ENCODE data around the gene MIB2.
A peak's percentile ranks its signal among the peaks of the same experiment; 100 is the strongest.
"Not testable (repeated sequence)": the region's sequence is repeated elsewhere in the genome, so short reads cannot be mapped to it uniquely, and the experiment has no call there.

MIB2 gene

DNA sequence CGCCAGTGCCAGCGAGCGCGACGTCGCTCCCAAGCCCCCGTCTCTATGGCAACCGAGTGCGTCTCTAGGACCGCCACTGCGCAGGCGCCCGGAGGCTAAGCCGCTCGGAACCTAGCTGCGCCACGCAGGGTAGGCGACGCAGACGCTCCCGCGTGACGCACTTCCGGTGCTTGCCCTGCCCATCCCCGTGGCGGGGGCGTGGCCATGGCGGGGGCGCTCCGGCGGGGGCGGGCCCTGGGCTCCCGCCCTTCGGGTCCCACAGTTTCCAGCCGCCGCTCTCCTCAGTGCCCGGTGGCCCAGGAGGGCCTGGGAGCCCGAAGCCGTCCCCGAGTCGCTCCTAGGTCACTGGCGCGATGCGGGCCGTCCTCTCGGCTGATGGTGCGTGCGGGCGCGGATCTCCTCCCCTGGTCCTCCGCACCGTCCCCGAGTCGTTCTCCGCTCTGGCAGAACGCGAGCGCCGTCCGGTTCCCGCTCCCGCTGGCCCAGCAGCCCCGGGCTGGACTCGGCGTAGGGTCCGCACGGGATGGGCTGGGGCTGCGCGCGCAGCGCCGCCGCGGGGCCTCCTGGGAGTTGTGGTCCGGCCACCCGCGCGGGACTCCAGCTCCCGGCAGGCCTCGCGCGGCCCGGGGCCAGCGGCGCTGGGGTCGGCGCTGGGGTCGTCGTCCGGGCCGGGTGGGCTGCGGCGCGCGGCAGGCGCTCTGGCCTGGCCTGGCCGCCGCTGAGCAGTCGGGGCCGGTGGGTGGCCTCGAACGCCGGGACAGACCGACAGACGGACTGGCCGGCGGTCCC is at the start of gene MIB2:
TSS of gene MIB2 (plus strand) at position 245 of the 789 bp plus-strand sequence. CDS start 7,953 bp downstream, outside the sequence.
- DNase-seq, result peak; percentile 91
- in situ Hi-C loops (cut with HindIII; ENCODE audit: low pct_ligation_motif_present, low pct_unique_long_range_greater_than_20kb, low sequenced_read_pairs), result no loop called here

DNA sequence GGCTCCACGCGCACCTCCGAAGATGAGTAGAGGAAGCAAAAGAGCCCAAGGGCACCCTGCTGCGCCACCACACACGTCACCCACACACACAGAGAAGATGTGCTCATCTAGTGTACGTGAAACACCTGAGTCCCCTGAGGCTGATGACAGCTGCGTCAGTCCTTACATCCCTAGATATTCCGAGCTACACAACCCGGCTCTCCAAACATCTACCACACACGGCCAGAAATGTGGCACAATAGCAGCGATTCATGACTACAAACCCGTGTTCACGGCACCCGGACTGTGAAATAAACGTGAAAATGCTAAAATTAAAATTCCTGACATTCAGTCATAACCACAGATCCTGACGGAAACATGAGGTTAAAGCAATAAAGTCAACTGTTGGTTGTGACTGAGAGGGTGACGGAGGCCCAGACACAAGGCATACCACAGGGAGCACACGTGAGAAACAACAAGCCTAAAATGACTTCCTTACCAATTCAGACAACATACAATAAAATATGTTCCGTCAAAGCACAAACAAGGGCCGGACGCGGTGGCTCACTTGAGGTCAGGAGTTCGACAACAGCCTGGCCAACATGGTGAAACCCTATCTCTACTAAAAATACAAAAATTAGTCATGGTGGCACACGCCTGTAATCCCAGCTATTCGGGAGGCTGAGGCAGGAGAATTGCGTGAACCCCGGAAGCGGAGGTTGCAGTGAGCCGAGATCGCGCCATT is 48.0 kb upstream of the MIB2 start:
- in situ Hi-C loops (cut with HindIII; ENCODE audit: low pct_ligation_motif_present, low pct_unique_long_range_greater_than_20kb, low sequenced_read_pairs), result no loop called here
- DNase-seq, result no peak

DNA sequence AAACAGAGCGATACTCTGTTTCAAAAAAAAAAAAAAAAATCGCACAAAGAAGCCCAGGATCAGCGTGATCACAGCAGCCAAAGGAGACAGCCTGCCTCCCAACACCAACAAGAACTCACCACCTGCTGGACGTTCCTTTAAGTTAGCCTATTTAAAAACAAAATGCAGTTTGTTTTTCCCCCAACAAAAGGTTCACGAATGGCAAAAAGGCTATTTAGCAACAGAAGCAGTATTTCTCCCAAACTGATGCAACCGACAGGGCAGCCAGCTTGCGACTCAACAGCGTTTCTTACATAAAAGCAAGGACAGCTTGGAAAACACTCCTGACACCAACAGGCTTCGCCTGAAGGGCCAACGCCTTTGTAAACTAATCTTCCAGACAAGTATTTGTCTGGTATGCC is 47.4 kb upstream of the MIB2 start:
- in situ Hi-C loops (cut with HindIII; ENCODE audit: low pct_ligation_motif_present, low pct_unique_long_range_greater_than_20kb, low sequenced_read_pairs), result no loop called here
- DNase-seq, result no peak

DNA sequence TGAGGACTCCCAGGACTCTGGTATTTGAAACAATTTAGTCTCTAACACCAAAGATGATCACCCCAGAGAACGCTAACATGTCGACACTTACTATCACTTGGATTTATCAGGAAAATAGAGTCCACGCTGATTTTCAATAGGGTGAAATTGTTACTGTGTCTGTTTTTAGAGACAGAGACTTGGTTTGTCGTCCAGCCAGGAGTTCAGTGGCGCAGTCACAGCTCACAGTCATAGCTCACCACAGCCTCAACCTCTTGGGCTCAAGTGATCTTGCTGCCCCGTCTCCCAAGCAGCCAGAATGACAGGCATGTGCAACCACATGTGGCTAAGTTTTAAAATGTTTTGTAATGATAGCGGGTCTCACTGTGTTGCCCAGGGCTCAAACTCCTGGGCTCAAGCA is 46.0 kb upstream of the MIB2 start:
- in situ Hi-C loops (cut with HindIII; ENCODE audit: low pct_ligation_motif_present, low pct_unique_long_range_greater_than_20kb, low sequenced_read_pairs), result no loop called here
- no peak for DNase-seq

DNA sequence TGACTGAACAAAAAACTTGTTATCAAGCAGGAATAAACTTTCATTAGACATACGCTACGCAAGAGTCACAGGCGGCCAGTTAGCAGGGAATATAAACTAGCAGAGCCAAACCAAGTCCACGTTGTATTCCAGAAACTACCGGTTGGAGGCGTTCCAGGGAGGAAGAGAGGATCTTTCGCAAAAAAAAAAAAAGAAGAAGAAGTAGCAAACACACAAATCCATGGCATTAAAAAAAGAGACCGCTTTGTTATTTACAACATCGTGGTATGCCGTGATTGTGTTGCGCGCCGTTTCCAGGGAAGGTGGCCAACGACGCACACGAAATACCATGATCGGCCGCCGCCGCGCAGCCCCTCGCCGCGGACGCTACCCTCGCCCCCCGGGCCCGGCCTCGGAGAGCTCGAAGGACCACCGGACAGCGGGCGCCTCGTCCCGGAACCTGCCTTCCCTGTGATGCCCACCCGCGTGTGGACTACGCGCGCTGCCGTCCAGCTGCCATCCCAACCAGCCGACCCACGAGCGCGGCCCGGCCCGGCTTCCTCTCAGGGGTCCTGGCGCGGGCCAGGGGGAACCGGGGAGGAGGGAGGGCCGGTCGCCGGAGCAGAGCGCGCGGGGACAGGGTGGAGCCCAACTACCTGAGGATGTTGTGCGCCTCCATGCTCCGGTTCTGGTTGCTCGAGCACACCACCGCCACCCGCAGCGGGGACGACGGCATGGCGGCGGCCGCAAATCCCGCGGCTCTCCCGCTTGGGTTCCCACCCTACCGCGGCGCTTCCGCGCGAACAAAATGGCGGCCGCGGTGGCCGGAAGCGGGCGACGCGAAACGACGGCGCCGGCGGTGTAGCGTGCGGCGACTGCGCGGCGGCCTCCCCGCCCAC is 41.2 kb upstream of the MIB2 start:
- in situ Hi-C loops (cut with HindIII; ENCODE audit: low pct_ligation_motif_present, low pct_unique_long_range_greater_than_20kb, low sequenced_read_pairs), result no loop called here
- DNase-seq, result peak; percentile 74

DNA sequence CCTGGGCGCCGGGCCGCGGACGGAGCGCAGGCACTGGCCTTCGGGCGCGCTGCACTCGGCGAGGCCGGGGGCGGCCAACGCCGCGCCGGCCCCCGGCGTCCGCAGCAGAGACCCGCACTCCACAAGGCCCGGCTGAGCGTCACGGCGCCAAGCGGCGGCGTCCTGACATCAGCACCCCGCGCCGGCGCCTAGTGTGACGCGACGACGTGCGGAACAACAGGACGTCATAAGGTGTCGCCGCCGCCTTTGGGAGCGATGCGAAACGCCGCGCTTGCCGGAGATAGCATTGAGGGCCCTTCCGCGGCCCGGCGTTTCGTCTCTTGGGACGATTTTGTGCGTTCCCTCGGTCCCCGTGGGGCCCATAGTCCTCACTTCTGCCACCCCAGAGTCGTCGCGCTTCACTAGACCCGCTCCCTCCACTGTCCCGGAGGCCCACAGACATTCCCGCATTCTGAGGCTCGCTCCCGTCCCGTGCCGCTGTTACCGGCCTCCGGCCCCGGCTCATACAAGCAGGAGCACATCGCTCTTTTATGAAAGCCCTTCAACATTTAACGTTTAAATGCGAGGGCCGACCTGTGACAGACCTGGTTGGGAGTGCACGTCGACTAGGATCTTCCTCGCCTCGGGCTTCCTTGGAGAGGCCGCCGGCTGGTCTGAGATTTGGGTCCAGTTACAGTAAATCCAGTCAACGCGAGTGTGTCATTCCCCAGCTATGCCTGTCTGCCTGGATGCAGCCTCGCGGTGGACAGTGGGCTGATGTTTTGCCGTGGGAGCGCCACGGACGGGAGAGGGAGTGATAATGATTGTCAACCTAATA is 40.4 kb upstream of the MIB2 start, which contains the start of gene SSU72:
TSS of gene SSU72 (minus strand) at position 143 of the 817 bp plus-strand sequence. CDS start 306 bp downstream, outside the sequence.
- peak; percentile 90 for DNase-seq
- in situ Hi-C loops (cut with HindIII; ENCODE audit: low pct_ligation_motif_present, low pct_unique_long_range_greater_than_20kb, low sequenced_read_pairs), result no loop called here

DNA sequence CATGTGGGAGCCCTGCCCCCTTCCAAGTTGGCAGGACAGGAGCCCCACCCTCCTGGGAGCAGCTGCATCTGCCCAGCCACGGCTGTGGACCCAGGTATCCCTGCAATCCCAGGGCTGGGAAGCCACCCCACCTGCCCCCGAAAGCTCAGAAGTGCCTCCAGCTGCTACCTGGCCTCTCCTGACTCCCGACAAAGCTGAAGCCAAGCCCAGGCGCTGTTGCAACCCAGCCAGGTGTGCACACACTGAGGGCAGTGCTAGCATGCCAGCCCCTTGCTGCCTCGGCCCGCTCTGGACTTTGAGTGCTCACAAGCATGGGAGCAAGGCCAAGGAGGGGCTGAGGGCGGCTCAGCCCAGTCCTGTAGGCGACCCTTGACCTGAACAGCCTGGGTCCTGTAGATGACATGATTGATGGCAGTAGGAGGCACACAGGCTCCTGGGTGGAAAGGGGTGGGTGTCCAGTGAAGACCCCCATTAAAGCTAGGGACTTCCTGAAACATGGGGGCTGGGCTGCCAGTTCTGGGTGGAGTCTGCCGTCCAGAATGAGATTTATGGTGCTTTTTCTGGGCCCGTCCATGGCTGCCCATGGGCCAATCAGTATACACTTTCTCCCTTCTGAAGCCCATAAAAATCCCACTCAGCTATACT is 37.8 kb upstream of the MIB2 start:
- no peak for DNase-seq
- in situ Hi-C loops (cut with HindIII; ENCODE audit: low pct_ligation_motif_present, low pct_unique_long_range_greater_than_20kb, low sequenced_read_pairs), result no loop called here

DNA sequence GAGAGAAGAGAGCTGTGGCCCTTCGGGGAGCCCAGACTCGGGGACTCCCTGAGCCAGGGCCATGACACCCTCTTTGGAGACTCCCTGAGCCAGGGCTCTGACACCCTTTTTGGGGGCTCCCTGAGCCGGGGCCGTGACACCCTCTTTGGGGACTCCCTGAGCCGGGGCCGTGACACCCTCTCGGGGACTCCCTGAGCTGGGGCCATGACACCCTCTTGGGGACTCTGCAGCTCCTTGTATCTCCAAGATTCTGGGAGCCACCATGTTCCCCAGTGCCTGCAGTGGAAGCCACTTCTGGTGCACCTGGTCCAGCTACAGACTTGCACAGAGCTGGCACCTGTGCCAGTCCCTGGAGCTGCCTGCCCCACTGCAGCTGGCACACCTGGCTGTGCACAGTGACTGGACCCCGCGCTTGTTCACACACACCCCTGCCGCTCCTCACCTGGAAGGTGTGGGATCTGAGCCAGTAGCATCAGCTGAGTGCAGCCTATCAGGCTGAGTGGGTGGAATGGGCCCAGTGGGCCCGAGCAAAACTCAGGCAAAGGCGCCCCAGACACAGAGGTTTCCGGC is 36.8 kb upstream of the MIB2 start:
- in situ Hi-C loops (cut with HindIII; ENCODE audit: low pct_ligation_motif_present, low pct_unique_long_range_greater_than_20kb, low sequenced_read_pairs), result no loop called here
- no peak for DNase-seq

DNA sequence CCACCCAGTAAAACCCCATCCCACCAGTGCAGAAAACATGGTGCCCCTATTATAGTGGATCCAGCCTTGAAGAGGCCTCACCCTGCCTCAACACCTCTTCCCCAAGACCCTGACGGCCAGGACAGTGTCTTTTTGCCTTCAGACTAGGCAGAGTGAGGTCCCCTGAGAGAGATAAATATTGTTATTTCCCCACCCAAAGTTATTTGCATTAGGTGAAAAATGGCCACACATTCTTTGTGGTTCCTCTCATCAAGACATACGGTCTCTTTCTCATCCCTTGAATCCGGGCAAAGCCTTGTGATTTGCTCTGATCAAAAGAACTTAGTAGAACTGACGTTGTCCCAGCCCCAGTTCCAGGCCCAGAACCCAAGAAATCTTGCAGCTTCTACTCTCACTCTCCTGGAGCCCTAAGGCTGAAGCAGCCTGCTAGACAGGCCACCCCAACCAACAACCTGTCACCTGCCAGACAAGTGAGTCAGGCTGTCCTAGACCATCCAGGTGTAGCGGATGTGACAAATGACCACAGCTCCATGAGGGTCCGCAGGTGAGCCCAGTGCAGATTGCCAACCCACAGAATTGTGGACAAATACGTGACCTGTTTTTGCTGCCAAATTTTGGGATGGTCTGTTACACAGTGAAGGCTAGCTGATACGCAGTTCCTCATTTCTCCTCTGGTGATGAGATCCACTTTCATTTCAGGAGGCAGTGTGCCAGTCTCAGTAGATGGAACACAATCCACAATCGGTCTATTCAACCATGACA is 32.5 kb upstream of the MIB2 start:
- DNase-seq, result no peak
- in situ Hi-C loops (cut with HindIII; ENCODE audit: low pct_ligation_motif_present, low pct_unique_long_range_greater_than_20kb, low sequenced_read_pairs), result no loop called here

DNA sequence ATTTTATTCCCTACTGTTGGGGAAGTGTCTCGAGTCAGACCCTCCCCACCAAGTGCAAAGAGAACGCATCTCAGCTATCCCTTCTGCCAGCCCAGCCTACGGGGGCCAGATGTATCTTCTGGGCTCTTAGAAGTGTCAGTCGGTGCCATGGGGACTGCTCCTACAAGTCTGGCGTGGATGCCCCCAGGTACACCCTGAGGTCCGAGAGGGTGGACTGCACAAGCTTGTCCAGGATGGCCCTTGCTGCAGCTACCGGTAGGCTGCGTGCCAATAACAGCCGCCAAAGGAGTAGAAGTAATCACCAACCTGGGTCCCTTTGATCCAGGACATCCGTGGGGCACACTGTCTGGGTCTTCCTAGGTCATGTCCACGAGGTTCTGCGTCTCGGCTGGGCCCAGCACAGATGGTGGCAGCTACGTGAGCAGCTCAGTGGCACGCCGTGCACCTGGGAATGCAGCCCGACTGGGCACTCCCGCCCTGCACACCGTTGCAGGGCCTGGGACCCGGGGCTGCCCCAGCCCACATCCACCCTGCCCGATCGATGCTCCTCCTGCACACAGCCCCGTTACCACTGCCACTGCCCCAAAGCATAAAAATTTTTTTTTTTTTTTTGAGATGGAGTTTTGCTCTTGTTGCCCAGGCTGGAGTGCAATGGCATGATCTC is 31.8 kb upstream of the MIB2 start:
- no peak for DNase-seq
- in situ Hi-C loops (cut with HindIII; ENCODE audit: low pct_ligation_motif_present, low pct_unique_long_range_greater_than_20kb, low sequenced_read_pairs), result no loop called here

DNA sequence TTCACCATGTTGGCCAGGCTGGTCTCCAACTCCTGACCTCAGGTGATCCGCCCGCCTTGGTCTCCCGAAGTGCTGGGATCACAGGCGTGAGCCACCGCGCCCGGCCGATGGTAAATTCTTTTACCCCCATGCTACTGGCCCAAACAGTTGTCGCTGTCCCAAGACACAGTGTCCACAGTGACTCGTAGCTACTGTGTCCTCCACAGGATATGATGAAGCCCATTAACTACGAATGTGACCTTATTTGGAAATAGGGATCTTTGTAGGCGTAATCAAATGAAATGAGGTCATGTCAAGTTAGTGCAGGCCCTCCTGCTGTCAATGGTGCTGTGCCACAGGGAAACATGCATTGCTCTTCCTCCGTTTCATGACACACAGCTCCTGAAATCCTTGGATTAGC is 23.8 kb upstream of the MIB2 start:
- in situ Hi-C loops (cut with HindIII; ENCODE audit: low pct_ligation_motif_present, low pct_unique_long_range_greater_than_20kb, low sequenced_read_pairs), result no loop called here
- DNase-seq, result no peak

DNA sequence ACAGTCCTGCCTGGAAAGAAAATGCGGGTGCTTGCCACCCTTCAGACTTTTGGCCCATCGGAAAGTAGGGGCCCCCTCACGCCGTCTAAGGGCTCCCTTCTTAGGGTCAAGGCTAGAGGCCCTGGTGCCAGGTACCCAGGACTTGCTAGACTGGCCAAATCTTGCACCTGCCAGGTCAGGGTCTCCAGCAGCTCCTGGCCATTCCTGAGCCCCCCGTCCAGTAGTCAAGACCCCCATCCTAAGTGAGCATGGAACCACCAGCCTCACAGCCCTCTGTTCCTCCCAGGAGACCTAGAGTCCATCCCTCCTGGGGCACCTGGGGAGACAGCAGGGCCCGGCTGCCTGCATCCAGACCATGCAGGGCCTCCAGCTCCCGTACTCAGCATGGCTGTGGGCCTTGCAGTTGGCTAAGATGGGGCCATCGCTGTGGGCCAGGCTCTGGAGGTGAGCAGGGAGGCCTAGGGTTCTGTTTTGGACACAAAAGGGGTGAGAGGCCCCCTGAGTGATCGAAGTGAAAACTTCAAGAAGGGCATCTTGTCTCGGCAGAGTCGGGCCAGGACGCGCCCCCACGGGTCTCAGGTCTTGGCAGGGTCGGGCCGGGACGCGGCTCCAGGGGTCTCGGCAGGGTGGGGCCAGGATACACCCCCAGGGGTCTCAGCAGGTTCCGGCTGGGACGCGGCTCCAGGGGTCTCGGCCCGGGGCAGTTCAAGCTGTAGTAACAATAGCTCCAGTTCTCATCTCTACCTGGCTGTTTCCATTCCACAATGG is 21.3 kb upstream of the MIB2 start:
- in situ Hi-C loops (cut with HindIII; ENCODE audit: low pct_ligation_motif_present, low pct_unique_long_range_greater_than_20kb, low sequenced_read_pairs), result no loop called here
- no peak for DNase-seq

DNA sequence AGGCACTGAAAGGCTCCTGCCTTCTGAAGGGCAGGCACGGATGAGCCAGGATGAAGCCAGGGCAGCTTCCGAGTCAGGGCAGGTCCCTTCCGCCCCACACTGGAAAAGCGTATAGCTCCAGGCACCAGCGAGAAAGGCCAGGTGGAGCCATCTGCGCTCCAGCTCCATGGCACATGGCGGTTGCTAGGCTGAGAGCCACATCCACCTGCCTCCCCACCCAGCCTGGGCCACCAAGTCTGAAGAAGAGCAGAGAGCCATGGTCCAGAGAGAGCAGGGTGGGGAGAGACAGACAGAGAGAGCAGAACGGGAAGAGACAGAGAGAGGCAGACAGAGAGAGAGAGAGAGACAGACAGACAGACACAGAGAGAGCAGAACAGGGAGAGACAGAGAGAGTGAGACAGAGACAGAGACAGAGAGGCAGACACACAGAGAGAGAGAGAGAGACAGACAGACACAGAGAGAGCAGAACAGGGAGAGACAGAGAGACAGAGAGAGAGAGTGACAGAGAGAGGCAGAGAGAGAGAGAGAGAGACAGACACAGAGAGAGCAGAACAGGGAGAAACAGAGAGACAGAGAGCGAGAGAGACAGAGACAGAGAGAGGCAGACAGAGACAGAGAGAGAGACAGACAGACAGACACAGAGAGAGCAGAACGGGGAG is 20.6 kb upstream of the MIB2 start:
- in situ Hi-C loops (cut with HindIII; ENCODE audit: low pct_ligation_motif_present, low pct_unique_long_range_greater_than_20kb, low sequenced_read_pairs), result no loop called here
- DNase-seq, result no peak

DNA sequence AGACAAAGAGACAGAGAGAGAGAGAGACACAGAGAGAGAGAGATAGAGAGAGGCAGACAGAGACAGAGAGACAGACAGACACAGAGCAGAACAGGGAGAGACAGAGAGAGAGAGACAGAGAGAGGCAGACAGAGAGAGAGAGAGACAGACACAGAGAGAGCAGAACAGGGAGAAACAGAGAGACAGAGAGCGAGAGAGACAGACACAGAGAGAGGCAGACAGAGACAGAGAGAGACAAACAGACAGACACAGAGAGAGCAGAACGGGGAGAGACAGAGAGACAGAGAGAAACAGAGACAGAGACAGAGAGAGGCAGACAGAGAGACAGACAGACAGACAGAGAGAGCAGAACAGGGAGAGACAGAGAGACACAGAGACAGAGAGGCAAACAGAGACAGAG is 20.0 kb upstream of the MIB2 start:
- DNase-seq; in situ Hi-C loops (cut with HindIII; ENCODE audit: low pct_ligation_motif_present, low pct_unique_long_range_greater_than_20kb, low sequenced_read_pairs): not testable (repeated sequence)

Data from ACHN (cell line).